ENCODE data around the gene CHCHD10.

The CHCHD10 gene

DNA sequence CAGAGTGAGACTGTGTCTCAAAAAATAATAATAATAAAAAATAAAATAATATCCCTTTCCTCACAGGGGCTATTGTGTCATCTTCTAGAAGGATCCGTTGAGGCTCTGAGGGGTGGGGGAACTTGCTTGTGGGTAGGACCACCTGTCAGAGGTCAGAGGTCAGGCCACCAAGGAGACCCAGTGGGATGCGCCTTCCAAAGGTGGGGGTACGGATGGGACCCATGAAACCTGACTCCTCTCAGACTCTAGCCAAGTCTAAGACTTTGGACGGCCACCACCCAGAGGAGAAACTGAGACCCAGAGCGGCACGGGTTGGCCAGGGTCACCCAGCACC lies 4.5 kb upstream of the CHCHD10 start:
- DNase-seq: no peak

DNA sequence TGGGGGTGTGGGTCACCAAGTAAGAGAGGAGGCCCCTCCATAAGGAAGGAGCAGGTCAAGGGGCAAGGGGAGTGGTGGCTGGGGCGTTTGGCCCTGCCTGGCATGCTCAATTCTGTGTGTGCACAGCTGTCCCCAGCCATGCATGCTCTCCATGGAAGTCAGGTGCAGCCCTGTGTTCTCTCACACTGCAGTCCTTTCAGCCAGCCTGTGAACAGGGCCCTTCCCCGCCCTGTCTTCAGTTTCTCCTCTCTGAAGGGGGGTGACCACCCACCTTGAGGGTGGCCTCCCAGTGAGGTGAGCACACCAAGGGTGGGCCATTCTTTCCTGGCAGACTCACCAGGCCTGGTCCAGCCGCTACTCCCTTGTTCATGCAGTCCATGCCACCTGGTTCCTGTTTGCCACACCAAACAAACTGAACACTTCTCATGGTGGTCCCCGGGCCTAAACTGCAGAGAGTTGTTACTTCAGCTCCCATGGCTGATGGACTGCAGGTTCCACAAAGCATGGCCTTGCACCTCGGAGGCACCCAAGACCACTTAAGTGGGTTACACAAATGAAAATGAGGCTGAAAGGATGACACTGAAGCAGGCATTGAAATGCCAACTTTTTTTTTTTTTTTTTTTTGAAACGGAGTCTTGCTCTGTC lies 1.7 kb upstream of the CHCHD10 start:
- no peak for DNase-seq

DNA sequence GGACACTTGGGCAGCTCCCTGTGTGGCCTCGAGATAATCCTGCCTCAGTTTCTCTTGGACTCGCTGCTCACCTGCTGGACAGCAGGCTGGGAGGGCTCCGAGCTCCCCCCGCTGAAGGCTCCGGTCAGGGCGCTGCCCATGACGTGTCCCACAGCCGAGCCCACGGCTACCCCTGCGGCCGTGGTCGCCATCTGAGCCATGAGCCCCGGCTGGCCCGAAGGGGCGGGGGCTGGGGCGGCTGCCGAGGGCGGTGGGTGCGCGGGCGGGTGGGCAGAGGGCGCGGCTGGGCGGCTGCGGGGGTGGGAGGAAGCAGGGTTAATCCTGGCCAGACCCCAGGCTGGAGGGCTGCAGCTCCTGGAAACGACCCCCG lies 484 bp downstream of the CHCHD10 start:
- DNase-seq: no peak

DNA sequence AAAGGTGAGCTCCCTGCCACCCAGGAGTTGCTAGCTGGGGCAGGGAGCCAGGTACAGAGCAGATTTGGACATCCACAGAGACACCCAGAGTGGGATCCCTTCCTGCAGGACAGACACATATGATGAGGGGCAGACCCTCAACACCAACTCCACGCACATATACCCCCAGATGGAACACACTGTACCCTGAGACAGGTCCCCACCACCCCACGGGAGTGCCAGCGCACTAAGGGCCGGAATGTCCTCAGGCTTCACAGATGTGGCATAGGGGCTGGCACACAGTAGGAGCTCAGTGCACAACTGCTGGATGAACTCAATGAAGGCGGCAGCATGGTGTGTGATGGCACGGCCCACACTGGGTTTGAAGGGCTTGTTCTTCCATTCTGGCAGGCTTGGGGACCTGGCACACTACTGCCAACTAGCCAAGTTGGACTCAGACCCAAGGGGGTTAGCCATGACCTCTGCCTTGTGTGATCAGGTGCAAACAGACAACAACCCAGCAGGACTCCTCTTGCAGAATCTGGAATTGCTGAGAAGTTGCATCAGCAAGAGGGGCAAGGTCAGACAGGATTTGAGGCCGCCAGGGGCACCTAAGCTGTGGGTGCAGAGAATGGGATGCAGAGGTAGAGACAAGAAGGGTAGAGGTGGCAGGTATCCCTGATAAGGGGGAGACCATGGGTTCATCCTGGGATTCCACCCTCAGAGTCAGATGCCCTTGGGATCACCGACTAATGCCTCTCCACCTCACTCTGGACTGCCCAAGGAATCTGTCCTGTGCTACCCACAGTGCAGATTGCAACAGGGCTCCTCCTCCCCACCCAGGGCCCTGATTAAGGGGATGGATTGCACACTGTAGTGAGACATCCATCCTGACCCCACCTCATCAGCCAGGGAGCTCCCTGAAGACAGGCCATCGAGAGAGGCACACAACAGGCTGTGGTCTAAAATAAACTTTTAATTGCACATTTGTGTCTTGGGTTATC lies 2.6 kb downstream of the CHCHD10 start:
- no peak for DNase-seq

DNA sequence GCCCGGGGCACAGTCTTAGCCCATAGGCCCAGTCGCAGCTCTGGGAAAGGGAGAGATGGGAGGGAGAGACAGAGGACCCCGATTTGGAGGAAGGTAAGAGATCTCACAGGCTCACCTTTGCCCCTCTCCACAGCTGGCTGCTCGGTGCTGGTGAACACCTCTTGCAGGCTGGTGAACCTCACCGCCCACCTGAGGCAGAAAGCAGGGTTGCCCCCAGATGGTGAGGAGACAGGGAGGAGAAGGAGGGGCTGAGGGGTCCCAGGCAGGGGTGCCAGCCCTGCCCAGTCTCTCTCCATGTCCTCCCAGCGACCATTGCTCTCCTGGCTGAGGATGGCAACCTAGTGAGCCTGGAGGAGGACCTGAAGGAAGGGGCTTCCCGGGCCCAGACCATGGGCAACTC lies 3.8 kb downstream of the CHCHD10 start:
- no peak for DNase-seq

DNA sequence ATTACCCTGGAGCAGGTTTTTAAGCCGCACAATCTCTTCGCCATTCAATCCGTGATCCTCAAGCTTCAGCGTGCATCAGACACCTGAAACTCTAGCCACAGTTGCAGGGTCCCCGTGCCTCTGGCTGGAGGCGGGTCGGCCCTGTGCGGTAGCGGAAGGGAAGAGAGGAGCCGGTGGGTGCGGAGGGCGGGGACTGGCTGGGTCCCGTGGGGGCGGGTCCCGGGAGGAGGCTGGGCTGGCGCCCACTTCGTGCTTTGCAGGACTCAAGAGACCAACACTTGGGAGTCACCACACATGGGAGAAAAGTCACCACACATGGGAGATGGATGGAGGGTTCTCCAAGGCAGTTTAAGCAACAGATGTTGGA lies 4.2 kb downstream of the CHCHD10 start:
- no peak for DNase-seq

DNA sequence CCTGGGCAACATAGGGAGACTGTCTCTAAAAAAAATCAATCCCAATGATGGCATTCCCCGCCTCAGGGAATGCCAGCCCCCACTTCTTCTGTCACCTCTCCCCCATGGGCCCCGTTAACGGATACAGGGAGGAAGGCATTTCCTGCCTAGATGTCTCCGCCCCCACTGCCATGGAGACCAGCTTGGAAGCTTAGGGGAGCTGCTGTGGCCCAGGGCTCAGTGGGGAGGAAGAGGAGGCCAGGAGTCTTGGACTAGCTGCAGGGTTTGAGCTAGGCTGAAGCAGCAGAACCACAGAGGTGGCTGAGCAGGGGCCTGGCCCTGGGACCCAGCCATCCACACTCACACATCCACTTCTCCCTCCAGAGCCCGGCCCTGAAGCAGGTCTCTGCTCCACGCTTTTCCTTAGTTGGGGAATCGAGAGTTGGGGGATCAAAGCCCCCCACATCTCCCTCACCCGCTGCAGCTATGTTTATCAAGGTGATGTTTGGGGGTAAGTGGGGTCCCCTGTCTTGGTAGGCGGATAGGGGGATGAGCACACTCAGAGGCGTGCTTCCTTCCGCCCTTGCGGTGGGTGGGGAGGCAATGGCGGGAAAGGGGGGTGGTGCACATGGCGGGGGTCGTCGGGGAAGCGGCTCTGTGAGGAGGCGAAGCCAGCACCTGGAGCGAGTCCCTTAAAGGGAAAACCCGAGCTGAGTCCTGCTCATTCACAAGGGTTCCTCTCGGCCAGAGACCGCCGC lies 4.8 kb downstream of the CHCHD10 start, which contains the start of gene C22orf15:
Gene C22orf15, plus strand, starts transcription at position 149 of the 737 bp plus-strand sequence. Its CDS starts 317 bp downstream, at position 466.
- DNase-seq: no peak

DNA sequence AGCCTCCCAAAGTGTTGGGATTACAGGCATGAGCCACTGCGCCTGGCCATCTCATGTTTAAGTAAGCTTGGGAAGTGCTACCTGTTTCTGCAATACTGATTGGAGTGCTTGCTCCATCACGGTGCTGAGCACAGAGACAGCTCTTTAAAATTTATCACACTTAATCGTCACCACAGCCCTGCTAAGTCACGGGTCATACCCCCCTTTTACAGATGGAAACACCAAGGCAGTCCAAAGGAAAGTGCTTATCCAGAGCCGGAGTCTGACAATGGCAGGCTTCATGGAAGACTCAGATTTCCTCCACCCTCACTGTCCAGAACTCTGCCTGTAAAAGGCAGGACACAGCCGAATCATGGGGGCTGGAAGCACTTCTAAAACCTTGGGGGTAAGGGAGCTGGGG lies 7.7 kb downstream of the CHCHD10 start:
- DNase-seq: no peak

DNA sequence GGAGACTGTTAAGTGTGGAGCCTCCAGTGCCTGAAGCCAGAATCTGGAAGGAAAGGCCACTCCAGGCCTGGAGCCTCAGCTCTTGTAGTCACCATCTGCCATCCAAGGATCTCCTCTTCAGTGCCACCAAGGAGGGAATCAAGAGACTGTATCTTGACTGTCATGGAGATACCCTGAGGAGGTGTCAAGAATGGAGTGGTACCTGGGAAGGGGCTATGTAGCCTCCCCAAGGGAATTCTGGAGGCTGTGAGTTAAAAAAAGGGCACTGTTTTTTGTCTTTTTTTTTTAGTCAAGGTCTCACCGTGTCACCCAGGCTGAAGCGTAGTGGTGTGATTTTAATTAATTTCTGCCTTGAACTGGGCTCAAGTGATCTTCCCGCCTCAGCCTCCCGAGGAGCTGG lies 8.2 kb downstream of the CHCHD10 start:
- DNase-seq: no peak

DNA sequence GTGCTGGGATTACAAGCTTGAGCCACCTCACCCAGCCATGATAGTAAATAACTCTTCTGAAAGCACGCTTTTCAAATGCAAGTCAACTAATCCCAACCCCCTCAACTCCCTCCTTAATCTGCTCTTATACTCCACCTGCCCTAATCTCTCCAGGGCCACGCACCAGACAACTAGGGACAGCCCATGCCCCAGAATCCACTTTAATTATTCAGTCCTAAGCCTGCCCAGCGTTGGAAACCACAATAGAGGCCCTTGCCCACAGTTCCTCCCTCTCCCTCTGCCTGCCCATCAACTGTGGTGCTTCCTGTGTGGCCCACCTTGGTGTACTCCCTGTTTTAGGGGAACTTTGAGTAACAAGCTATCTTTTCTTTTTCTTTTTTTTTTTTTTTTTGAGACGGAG lies 10.9 kb downstream of the CHCHD10 start:
- no peak for DNase-seq

DNA sequence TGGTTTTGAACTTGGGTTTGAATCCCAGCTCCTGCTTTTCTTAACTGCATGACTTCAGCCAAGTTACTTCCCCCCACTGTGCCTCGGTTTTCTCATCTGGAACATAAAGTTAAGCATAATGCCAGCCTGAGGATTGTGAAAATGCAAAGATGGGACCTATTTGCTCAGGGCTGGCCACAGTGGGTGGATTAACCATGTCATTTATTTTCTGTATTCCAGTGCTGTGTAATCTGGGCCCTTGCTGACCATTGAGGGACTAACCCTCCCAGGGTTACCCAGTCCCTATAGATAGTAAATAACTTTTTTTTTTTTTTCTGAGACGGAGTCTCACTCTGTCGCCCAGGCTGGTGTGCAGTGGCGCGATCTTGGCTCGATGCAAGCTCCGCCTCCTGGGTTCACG lies 12.1 kb downstream of the CHCHD10 start:
- no peak for DNase-seq

DNA sequence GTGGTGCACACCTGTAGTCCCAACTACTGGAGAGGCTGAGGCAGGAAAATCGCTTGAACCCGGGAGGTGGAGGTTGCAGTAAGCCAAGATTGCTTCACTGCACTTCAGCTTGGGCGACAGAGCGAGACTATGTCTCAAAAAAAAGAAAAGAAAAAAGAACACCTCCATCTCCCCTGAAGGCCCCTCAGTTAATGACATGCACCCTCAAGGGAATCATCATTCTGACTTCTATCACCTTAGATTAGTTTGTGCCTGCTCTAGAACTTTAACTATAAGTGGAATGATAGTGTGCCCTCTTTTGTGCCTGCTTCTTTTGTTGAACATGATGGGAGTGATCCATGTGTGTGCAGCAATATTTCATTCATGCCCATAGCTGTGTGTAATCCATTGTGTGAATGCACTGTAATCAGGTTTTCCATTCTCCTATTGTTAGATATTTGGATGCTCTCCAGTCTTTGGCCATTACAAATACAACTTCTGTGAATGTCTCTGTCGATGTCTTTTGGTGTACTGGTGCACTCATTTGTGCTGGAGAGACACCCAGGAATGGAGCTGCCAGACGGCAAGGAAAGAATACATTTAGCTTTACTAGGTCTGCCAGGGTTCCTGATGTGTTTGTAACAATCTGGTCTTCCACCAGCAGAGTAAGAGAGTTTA lies 12.7 kb downstream of the CHCHD10 start:
- no peak for DNase-seq

DNA sequence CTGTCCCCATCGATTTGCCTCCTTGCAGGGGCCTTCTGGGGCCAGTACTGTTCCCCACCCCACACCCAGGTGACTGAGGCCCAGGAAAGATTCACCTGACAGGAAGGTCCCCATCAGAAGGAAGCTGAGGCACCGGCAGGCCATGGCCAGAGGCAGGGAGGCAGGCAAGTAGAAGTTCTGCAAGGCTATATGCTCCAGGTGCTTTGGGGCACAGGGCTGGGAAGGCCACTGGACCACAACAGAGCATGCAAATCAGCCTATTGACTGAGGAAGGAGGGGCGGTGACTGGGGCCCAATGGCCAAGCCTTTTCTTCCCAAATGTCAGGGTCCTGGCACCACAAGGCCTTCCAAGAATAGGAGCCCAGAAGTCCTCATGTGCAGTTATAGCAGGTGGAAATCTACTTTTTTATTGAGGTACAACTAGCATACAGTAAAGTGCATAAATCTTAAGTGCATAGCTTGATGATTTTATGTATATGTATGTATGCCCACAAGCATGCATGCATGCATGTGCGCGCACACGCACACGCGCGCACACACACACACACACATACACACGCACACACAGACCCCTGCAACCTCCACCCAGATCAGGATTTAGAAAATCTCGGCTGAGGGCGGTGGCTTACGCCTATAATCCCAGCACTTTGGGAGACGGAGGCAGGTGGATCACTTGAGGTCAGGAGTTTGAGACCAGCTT lies 13.4 kb downstream of the CHCHD10 start, which contains the start of gene VPREB3:
Gene VPREB3, minus strand, starts transcription at position 206 of the 700 bp plus-strand sequence. Its CDS starts 62 bp downstream, at position 144.
- DNase-seq: no peak

DNA sequence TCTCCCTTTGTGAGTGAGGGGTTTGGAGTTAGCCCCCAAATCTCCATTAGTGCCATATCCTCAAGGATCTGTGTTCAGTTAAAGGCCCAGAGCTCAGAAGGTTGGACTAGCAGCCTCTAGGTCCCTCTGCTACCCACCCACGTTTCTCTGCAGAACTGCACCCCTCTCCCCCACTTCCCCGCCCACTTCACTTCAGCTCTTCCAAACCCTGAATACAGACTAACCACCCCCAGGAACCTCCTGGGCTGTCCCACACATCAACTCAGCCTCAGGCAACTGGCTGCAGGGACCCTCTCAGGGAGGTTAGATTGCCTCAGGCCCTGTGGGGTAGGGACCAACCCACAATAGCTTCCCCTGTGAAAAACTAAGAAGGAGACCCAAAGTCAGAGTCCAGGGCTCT lies 14.4 kb downstream of the CHCHD10 start:
- no peak for DNase-seq

DNA sequence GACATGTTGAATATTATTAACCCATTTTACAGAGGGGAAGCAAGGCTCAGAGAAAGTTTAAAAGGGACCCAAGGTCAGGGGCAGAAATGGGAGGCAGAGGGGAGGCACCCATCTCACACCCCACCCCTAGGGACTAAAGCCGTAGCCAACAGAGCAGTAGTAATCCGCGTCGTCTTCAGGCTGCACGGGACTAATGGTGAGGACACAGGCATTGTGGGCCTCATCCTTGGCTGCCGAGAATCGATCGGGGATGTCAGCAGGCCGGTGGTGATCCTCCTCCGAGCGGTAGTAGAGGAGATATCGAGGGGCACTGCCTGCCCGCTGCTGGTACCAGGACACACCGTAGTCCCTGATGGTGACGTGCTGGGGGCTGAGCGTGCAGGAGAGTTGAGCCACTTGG lies 15.0 kb downstream of the CHCHD10 start:
- DNase-seq: no peak

DNA sequence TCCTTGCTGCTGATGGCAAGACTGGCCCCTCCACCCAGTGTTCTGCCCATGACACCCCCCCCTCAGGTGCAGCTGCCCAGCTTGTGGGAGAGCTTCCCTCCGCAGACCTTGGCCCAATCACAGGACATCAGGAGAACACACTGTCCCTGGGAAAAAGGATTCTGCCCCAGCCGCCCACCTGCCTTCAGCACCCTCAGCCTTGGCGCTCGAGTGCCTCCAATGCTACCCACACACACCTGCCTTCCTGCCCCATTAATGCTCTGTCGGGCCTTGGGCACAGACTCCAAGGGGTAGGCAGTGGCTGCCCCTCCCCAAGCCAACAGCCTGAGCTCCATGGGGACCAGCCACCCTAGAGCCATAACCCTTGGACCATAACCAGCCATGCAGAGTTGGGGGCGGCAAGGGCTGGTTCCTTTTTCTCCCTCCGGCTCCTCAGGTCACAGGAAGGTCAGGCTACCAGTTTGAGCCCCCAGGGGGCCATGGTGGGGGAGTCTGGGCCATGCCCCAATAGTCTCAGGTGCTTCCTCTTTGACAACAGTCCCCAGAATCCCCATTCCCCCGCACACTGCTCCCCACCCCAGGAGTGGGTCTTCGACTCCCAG lies 15.6 kb downstream of the CHCHD10 start:
- no peak for DNase-seq

DNA sequence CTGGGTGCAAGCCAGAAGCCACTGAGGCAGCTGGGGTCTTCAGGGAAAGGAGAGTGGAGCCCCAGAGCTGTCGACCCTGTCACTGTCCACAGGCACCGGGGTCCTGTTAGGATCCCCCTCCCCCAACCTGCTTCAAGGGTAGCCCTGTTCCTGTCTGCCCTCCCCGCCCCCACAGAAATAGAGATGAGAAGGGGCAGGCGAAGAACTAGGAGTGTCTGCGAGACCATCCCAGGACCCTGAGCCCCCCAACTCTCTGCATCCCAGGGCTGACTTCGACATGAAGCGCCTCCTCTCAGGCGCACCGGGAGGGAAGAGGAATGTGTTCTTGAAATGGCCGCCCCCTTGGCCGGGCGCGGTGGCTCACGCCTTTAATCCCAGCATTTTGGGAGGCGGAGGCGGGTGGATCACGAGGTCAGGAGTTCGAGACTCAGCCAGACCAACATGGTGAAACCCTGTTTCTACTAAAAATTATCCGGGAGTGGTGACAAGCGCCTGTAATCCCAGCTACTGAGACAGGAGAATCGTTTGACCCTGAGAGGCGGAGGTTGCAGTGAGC lies 16.3 kb downstream of the CHCHD10 start:
- peak; percentile 58 for DNase-seq

DNA sequence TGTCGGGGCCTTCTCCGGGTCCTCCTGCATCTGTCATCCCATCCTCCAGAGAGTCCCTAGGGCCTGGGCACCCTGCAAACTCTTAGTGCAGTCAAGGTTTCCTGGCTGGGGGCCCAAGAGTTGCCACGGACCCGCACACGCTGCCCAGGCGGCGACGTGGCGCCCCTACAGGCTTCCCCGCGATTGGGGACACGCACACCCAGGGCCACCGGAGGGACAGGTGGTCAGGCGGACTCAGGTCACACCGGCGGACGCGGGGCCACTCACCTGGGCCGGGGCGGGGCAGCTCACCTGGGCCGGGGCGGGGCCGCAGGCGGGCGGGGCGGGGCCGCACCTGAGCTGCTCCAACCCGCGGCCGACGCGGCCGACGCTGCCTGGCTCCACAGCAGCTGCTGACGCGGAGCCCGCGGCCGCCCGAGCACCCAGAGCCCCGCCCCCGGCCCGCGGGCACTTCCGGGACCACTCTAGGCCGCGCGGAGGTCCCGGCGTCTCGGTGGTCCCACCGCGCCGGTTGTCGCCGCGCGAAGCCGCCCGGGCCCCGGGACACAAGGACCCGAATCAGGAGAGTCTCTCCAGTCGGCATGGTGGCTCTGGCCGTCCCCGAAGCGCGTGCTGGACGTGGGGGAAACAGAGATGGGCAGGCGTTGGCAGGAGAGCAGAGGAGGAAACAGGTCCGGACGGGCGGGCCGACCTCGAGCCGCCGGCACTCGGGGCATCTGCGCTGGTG lies 16.9 kb downstream of the CHCHD10 start, which contains the start of gene ZNF70:
Gene ZNF70, minus strand, starts transcription at position 399 of the 727 bp plus-strand sequence. CDS start 5,972 bp downstream, outside the sequence.
- DNase-seq: peak; percentile 84

DNA sequence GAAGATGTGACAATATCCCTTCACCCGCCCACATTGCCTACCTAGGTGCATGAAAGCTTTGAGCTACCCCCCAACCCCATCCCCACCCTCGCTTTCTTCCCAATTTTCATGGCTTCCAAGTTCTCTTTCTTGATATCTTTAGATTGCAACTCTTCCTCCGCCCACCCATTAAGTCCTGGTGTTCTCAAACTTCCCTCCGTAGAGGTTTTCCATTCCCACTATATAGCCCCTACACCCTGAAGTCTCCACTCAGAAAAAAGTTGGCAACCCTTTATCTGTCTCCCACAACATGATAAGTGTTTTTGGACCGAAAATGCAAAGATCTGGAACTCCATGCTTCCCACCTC lies 17.4 kb downstream of the CHCHD10 start:
- DNase-seq: no peak

DNA sequence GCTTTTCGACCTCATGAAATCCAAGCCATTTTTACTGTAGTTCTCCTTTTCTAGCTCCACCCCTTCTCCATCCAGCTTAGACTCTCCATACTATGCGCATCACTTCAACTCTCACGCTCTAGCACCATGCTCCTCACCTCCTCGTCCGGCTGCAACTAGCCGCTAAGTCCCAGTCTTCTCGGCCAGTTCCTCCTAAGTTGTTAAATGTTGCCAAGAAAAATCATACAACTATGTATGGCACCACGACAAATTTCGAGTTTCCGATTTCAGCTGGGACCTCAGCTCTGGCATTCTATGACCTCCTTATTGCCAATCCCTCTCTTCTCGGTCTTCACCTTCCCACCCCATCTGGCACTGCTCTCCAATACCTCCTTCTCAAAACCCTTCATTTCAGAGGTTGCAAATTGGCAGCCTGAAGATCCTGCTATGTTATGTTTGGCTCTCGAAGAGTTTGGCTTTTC lies 17.9 kb downstream of the CHCHD10 start:
- DNase-seq: no peak

DNA sequence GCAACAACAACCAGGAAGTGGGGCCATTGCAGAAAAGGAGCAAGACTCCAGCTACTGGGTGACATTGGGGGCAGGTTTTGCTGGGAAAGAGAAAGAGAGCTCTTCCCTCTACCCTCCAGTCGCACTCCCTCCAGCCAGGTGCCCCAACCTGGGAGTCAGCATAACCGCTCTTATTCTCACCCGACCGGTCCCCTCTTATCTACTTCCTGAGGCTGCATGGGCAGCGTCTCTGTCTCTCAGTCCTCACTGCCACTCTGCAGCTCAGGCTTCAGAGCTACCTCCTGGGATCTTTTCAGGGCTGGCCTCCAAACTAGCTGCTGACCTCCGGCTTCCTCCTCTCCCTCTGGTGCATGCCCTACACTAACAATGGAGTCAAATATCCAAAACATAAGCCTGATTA lies 22.0 kb downstream of the CHCHD10 start:
- DNase-seq: no peak

Measured in NCI-H2171 treated with DMSO at 0.1 percent for 48 hours (cell line).